ENCODE measurements around the gene CCNB1. TPM values are rescaled to one million over a fixed set of nuclear protein-coding genes. Genes with fewer than 3 reads are reported as not detected.

The CCNB1 gene
- total and polyA plus RNA-seq, 3 donors from 2014 or later = 35.2 to 75.9 (median 41.8) TPM

- peak within 1 kb of the TSS; percentile 74 to 80 for H3K27ac ChIP-seq
- peak within 1 kb of the TSS; percentile 66 to 71 for H3K4me3 ChIP-seq
- DNase-seq = peak; percentile 94
- H3K9me3 ChIP-seq = no peaks in the 10 kb centered on the region
- intact Hi-C loops (cut with DNase I; ENCODE audit: low total_unique reads) = no loop called here
- WGBS, 2 donors = 0% methylated on average over 25 to 53 of the region's 55 CpGs
- TF ChIP-seq POLR2A (IDR thresholded peaks at IDR 0.05) = no peak
- TF ChIP-seq CTCF (IDR thresholded peaks at IDR 0.05) = no peak
- H3K36me3 ChIP-seq (ENCODE audit: low read depth, missing control alignments) = no peaks in the 10 kb centered on the region
- H3K27me3 ChIP-seq = no peaks in the 10 kb centered on the region
- no peaks in the 10 kb centered on the region for H3K4me1 ChIP-seq
These were observed 22.5 kb downstream of the CCNB1 start, which contains the start of gene CENPH for GRCh38 chr5:69189162-69190086. TSS of gene CENPH (plus strand) at chr5:69189583. CDS start at chr5:69189635, 52 bp downstream.

GRCh38 chr5:69202497-69202896 is 35.5 kb downstream of the CCNB1 start:
- no peaks in the 10 kb centered on the region for H3K9me3 ChIP-seq
- H3K27ac ChIP-seq = no peak overlapping the region
- no peaks in the 10 kb centered on the region for H3K4me1 ChIP-seq
- TF ChIP-seq CTCF (IDR thresholded peaks at IDR 0.05) (no peak), POLR2A (IDR thresholded peaks at IDR 0.05) (no peak)
- intact Hi-C loops (cut with DNase I; ENCODE audit: low total_unique reads) = no loop called here
- H3K4me3 ChIP-seq = no peak overlapping the region
- WGBS, 2 donors = 92 to 97% methylated on average over 1 of the region's 1 CpG
- no peaks in the 10 kb centered on the region for H3K27me3 ChIP-seq
- H3K36me3 ChIP-seq (ENCODE audit: low read depth, missing control alignments) = no peaks in the 10 kb centered on the region
- DNase-seq = no peak

- WGBS, 2 donors = 97 to 98% methylated on average over 5 of the region's 5 CpGs
- intact Hi-C loops (cut with DNase I; ENCODE audit: low total_unique reads) = no loop called here
These were observed 39.7 kb downstream of the CCNB1 start for GRCh38 chr5:69206528-69207190.

GRCh38 chr5:69209602-69210001 is 42.7 kb downstream of the CCNB1 start:
- no peaks in the 10 kb centered on the region for H3K4me1 ChIP-seq
- no peaks in the 10 kb centered on the region for H3K9me3 ChIP-seq
- H3K36me3 ChIP-seq (ENCODE audit: low read depth, missing control alignments) = no peaks in the 10 kb centered on the region
- WGBS, 2 donors = 87% methylated on average over 2 of the region's 2 CpGs
- TF ChIP-seq POLR2A (IDR thresholded peaks at IDR 0.05) = no peak
- no peak for TF ChIP-seq CTCF (IDR thresholded peaks at IDR 0.05)
- no peaks in the 10 kb centered on the region for H3K27me3 ChIP-seq
- DNase-seq = no peak
- H3K4me3 ChIP-seq = no peak overlapping the region
- intact Hi-C loops (cut with DNase I; ENCODE audit: low total_unique reads) = no loop called here
- no peak overlapping the region for H3K27ac ChIP-seq

More at GRCh38 chr5:69206528-69207190, 39.7 kb downstream of the CCNB1 start:
- H3K27me3 ChIP-seq = no peaks in the 10 kb centered on the region
- no peak for DNase-seq
- no peaks in the 10 kb centered on the region for H3K4me1 ChIP-seq
- no peak overlapping the region for H3K4me3 ChIP-seq
- H3K9me3 ChIP-seq = no peaks in the 10 kb centered on the region
- H3K27ac ChIP-seq = no peak overlapping the region
- H3K36me3 ChIP-seq (ENCODE audit: low read depth, missing control alignments) = no peaks in the 10 kb centered on the region
- TF ChIP-seq POLR2A (IDR thresholded peaks at IDR 0.05) (no peak), CTCF (IDR thresholded peaks at IDR 0.05) (no peak)

Data from testis (tissue), 3 donors.